Ramos (cell line): Measurements from ENCODE around the gene HABP4.

Experiments used
- in situ Hi-C: fragments of 300-500 bp; cut with MboI; formaldehyde crosslinking; loops from one replicate; pipeline ENCODE4 v1.14.3; 2022; ENCODE audit warnings: low sequenced_read_pairs; ENCODE audit not compliant: unreplicated experiment

The HABP4 gene

GRCh38 chr9:96467784-96468183 lies 17.8 kb downstream of the HABP4 start:
- in situ Hi-C loops = no loop called here

- in situ Hi-C loops = no loop called here
These were observed 26.0 kb downstream of the HABP4 start for GRCh38 chr9:96476013-96476412.

GRCh38 chr9:96476591-96476990 lies 26.6 kb downstream of the HABP4 start:
- in situ Hi-C loops = no loop called here

GRCh38 chr9:96478829-96479371 lies 28.9 kb downstream of the HABP4 start:
- in situ Hi-C loops = no loop called here

GRCh38 chr9:96480736-96481135 lies 30.8 kb downstream of the HABP4 start:
- in situ Hi-C loops = no loop called here

- in situ Hi-C loops = no loop called here
These were observed 32.5 kb downstream of the HABP4 start for GRCh38 chr9:96482476-96482875.

GRCh38 chr9:96483197-96483596 lies 33.2 kb downstream of the HABP4 start:
- in situ Hi-C loops = no loop called here

GRCh38 chr9:96483733-96484390 lies 33.9 kb downstream of the HABP4 start:
- in situ Hi-C loops = no loop called here

GRCh38 chr9:96484521-96484931 lies 34.6 kb downstream of the HABP4 start:
- in situ Hi-C loops = no loop called here

GRCh38 chr9:96485280-96485679 lies 35.3 kb downstream of the HABP4 start:
- in situ Hi-C loops = no loop called here

- in situ Hi-C loops = no loop called here
These were observed 36.5 kb downstream of the HABP4 start for GRCh38 chr9:96486386-96487028.

- in situ Hi-C loops = no loop called here
These were observed 37.0 kb downstream of the HABP4 start for GRCh38 chr9:96487029-96487396.

- in situ Hi-C loops = no loop called here
These were observed 38.0 kb downstream of the HABP4 start for GRCh38 chr9:96487949-96488348.

- in situ Hi-C loops = no loop called here
These were observed 39.6 kb downstream of the HABP4 start for GRCh38 chr9:96489482-96489979.

- in situ Hi-C loops = no loop called here
These were observed 40.6 kb downstream of the HABP4 start for GRCh38 chr9:96490534-96491078.

GRCh38 chr9:96491079-96491879 lies 41.3 kb downstream of the HABP4 start:
- in situ Hi-C loops = no loop called here

- in situ Hi-C loops = no loop called here
These were observed 42.0 kb downstream of the HABP4 start for GRCh38 chr9:96491880-96492525.

- in situ Hi-C loops = no loop called here
These were observed 43.1 kb downstream of the HABP4 start for GRCh38 chr9:96492993-96493531.

GRCh38 chr9:96493757-96494156 lies 43.8 kb downstream of the HABP4 start:
- in situ Hi-C loops = no loop called here
